ENCODE data around the gene COG8. TPM values are rescaled to one million over a fixed set of nuclear protein-coding genes. Genes with fewer than 3 reads are reported as not detected.

COG8 gene, protein sequence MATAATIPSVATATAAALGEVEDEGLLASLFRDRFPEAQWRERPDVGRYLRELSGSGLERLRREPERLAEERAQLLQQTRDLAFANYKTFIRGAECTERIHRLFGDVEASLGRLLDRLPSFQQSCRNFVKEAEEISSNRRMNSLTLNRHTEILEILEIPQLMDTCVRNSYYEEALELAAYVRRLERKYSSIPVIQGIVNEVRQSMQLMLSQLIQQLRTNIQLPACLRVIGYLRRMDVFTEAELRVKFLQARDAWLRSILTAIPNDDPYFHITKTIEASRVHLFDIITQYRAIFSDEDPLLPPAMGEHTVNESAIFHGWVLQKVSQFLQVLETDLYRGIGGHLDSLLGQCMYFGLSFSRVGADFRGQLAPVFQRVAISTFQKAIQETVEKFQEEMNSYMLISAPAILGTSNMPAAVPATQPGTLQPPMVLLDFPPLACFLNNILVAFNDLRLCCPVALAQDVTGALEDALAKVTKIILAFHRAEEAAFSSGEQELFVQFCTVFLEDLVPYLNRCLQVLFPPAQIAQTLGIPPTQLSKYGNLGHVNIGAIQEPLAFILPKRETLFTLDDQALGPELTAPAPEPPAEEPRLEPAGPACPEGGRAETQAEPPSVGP
- total RNA-seq = 47.4 and 51.8 TPM in 2 replicates

GRCh38 chr16:69339289-69340094 lies at the start of gene COG8, which contains the start of gene NIP7:
COG8 (minus strand) TSS chr16:69339564; CDS start chr16:69339552, 12 bp downstream.
NIP7 (plus strand) TSS chr16:69339772; CDS start chr16:69339830, 58 bp downstream.

DNA sequence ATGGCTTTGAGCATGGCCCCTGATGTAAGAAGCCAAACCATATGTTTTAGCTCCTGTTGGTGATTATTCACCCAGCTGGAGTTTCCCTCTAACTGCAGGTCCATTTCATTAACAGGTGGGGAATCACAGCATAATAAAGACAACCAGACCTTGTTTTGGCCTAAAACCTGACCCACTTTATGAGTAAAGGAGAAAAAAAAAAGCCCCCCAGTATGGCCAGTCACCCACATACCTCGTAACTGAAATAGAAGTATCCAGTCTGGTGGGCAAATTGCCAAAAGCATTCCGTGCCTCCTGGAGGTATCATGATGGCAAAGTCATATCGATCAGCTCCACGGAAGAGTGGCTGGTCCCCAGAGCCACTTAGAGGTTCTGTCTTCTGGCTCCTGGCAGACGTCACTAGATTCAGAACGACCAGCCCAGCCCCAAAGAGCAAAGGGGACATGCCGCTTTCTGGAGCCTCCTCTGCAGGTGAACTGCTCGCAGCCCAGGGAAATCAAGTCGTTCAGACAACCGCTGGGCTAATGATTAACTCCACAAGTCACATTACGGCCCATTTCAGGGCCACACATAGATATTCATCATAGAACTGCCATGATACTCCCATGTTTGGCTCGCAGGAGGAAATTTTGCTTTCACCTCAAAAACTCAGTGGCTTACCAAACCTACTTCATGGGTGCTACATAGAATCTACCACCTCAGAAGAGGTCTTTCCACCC lies 12.1 kb upstream of the COG8 start, which contains the start of gene TMED6:
Gene TMED6, minus strand, starts transcription at position 478 of the 719 bp plus-strand sequence. Its CDS starts 33 bp downstream, at position 445.

GRCh38 chr16:69330286-69331109 lies 8.9 kb downstream of the COG8 start, which contains the start of gene PDF:
PDF (minus strand) TSS chr16:69330588; CDS start chr16:69330570, 18 bp downstream.

GRCh38 chr16:69310653-69311532 lies 28.5 kb downstream of the COG8 start, which contains the start of gene VPS4A:
VPS4A (plus strand) TSS chr16:69311350; CDS start chr16:69311512, 162 bp downstream.

Other genes starting within 250 kb of the COG8 start
- gene HAS3, start 233.9 kb downstream of the COG8 start, total RNA-seq = 0.49 and 2.4 TPM in 2 replicates
- gene CHTF8, start 207.0 kb downstream of the COG8 start, total RNA-seq = 60.7 and 67.2 TPM in 2 replicates
- 23.6 and 27.7 TPM in 2 replicates for gene UTP4, start 206.9 kb downstream of the COG8 start, total RNA-seq
- 76.9 and 98.7 TPM in 2 replicates for gene SNTB2, start 152.4 kb downstream of the COG8 start, total RNA-seq
- 37.2 and 37.3 TPM in 2 replicates for gene VPS4A, start 28.2 kb downstream of the COG8 start, total RNA-seq
- 11.2 and 12.4 TPM in 2 replicates for gene PDF, start 9.0 kb downstream of the COG8 start, total RNA-seq
- 22.1 and 23.9 TPM in 2 replicates for gene NIP7, start 208 bp upstream of the COG8 start, total RNA-seq
- gene TMED6, start 12.2 kb upstream of the COG8 start, total RNA-seq = not detected in 2 replicates
- gene TERF2, start 46.4 kb upstream of the COG8 start, total RNA-seq = 13.1 and 15.7 TPM in 2 replicates
- 66.4 and 83.5 TPM in 2 replicates for gene CYB5B, start 85.1 kb upstream of the COG8 start, total RNA-seq
- gene NFAT5, start 226.4 kb upstream of the COG8 start, total RNA-seq = 52.2 and 56.6 TPM in 2 replicates